ENCODE measurements around the gene GSTM3. TPM values are rescaled to one million over a fixed set of nuclear protein-coding genes. Genes with fewer than 3 reads are reported as not detected.
"Not testable (repeated sequence)": the region's sequence is repeated elsewhere in the genome, so short reads cannot be mapped to it uniquely, and the experiment has no call there.

Gene GSTM3
- total RNA-seq, 2 donors from 2014 or later, result 46.8 to 68.7 TPM

DNA sequence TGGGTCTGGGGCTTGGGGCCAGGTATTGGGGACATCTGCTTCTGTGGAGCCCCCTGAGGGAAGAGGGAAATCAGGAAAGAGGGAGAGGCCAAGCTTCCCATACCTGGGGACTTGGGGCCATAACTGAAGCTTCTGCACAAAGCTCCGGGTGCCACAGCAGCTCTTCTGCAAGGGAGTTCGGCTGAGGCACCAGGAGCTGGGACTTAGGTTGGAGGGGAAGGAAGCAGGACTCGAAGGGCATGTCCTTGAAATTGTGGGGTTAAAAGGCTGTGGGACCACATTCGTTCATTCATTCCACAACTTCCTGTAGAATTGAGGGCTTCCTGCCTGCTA is 24.6 kb upstream of the GSTM3 start:
- ATAC-seq (no peak), DNase-seq (no peak)
- intact Hi-C loops (cut with DNase I), result loop anchor here in 1 of 2 donors (5.0 kb wide), 1 partner anchor 223 kb away; no protein-coding TSS in a partner anchor

GRCh38 chr1:109764561-109765482 is 24.0 kb upstream of the GSTM3 start:
- no peak for ATAC-seq
- intact Hi-C loops (cut with DNase I), result loop anchor here in 1 of 2 donors (5.0 kb wide), 1 partner anchor 223 kb away; no protein-coding TSS in a partner anchor
- DNase-seq, result peak; percentile 13

DNA sequence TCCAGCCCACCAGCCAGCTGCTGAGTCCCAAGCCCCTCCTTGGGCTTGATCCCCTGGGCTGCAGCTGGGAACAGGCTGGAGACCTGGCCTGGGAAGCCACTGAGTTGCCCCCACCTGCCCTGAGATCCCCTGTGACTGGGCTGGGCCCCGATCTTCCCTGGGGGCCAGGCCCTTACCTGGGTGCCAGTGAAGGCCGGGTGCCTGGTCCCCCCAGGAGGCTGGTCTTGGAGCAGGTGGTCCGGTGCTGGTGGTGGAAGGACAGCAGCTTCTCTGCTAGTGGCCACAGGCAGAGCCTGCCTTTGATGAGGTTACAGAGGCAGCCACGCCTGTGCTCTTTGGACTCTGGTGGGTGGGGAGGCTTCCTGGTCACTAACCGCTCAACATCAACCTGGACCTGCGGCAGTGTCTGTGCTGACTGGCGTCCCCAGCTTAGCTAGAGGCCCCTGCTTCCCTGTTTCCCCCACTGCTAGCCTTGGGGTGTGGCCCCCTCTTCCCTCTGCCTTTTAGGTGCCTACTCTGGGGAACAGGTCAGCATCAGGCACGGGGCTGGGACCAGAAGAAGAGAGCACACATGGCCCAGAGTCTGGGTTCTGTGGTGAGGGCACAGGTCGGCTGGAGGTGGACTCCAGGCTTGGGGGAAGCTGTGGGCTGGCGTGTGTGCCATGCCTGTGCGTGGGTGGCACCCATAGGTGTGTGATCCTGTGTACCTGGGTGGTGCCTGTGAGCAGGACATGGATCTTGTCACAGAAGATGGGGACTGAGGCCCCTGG is 23.0 kb upstream of the GSTM3 start, which contains the start of gene EPS8L3:
Gene EPS8L3 (minus strand): TSS at position 278 of the 770 bp plus-strand sequence. CDS start 2,174 bp downstream, outside the sequence.
- intact Hi-C loops (cut with DNase I), result no loop called here
- no peak for ATAC-seq
- DNase-seq, result peak; percentile 15

GRCh38 chr1:109762821-109763645 is 22.2 kb upstream of the GSTM3 start:
- ATAC-seq, result no peak
- intact Hi-C loops (cut with DNase I), result no loop called here
- peak; percentile 15 for DNase-seq

- intact Hi-C loops (cut with DNase I), result no loop called here
- no peak for ATAC-seq
- DNase-seq, result peak; percentile 14
These were observed 21.3 kb upstream of the GSTM3 start for GRCh38 chr1:109762039-109762585.

- intact Hi-C loops (cut with DNase I), result no loop called here
- DNase-seq (peak; percentile 26), ATAC-seq (peak; percentile 58 to 80)
These were observed 20.6 kb upstream of the GSTM3 start for GRCh38 chr1:109761227-109762038.

GRCh38 chr1:109760581-109761226 is 19.9 kb upstream of the GSTM3 start:
- no peak for ATAC-seq
- intact Hi-C loops (cut with DNase I), result no loop called here
- DNase-seq, result peak; percentile 10

DNA sequence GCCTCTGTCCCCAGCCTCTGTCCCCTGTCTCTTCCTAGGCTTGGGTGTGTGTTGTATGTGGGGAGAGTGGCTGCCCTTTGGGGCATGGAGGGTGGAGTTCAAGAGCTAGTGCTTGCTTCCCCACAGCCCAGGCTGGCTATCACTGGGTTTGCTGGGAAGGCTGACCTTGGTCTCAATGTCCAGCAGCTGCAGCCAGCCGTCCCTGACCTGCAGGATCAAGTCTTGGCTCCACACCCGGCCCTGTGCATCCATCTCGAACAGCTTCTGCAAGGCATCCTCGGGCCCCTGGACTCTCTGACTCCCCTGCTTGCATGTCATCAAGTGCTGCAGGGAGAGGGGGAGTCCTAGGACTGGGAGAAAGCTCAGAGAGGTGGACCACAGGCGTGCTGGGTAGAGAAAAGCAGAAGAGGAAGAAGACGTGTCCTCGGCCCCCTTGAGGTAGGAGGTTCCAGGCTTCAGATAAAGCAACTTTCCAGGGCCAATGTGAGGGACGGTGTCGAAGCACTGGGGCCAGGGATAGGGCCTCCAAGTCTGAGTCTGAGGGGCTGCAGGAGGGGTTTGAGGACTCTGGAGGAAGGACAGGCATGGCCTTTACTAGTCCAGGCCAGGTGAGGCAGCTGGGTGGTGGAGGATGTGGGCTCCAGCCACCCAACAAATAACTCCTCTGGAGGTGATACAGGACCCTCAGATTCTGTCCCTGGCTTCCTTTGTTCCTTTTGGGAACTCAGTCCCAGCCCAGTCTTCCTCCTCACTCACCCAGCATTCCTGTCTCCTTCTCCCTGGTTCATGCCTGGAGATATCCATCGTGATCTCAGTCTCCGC is 18.9 kb upstream of the GSTM3 start:
- intact Hi-C loops (cut with DNase I), result no loop called here
- peak; percentile 6 for DNase-seq
- no peak for ATAC-seq

- ATAC-seq (no peak), DNase-seq (no peak)
- intact Hi-C loops (cut with DNase I), result no loop called here
These were observed 17.3 kb upstream of the GSTM3 start for GRCh38 chr1:109757936-109758786.

- ATAC-seq, result no peak
- intact Hi-C loops (cut with DNase I), result no loop called here
These were observed 16.1 kb upstream of the GSTM3 start for GRCh38 chr1:109756848-109757521.

GRCh38 chr1:109756325-109756724 is 15.5 kb upstream of the GSTM3 start:
- intact Hi-C loops (cut with DNase I); ATAC-seq; DNase-seq: not testable (repeated sequence)

More at GRCh38 chr1:109756848-109757521, 16.1 kb upstream of the GSTM3 start:
- no peak for DNase-seq

DNA sequence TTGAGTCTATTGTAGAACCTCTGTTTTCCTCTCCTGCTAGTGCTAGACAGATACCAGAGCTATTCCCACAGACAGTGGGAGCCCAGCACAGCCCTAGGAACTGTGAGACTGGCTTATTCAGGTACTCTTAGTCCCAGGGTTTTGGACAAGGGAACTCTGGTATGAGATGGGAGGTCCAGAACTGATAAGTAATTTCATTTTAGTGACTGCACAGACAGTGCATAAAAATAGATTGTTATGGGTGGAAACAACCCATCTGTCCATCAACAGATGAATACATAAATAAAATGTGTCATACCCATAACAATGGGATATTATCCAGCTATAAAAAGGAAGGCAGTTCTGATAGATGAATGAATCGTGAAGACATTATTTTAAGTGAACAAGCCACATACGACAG is 13.9 kb upstream of the GSTM3 start:
- DNase-seq (no peak), ATAC-seq (peak; percentile 25 to 34)
- intact Hi-C loops (cut with DNase I), result no loop called here

GRCh38 chr1:109751531-109752260 is 10.9 kb upstream of the GSTM3 start:
- intact Hi-C loops (cut with DNase I), result no loop called here
- DNase-seq, result no peak
- no peak for ATAC-seq

GRCh38 chr1:109750920-109751319 is 10.1 kb upstream of the GSTM3 start:
- no peak for ATAC-seq
- DNase-seq, result no peak
- intact Hi-C loops (cut with DNase I), result no loop called here
